ENCODE results near the gene CSMD2. TPM values are rescaled to one million over a fixed set of nuclear protein-coding genes. Genes with fewer than 3 reads are reported as not detected.

The CSMD2 gene
- total RNA-seq, 1 donor from 2014 or later = 0.75 TPM

GRCh38 chr1:33624991-33625870, 539.8 kb downstream of the CSMD2 start:
- no peak for TF ChIP-seq CTCF (IDR thresholded peaks at IDR 0.05; ENCODE audit: insufficient read depth, low read length, poor library complexity, severe bottlenecking)
- no peak overlapping the region for H3K4me3 ChIP-seq (ENCODE audit: low read depth, low read length)
- H3K27me3 ChIP-seq (ENCODE audit: control insufficient read depth, insufficient read depth, low read length) = no peaks in the 10 kb centered on the region
- no peak for DNase-seq (ENCODE audit: low read depth)
- H3K36me3 ChIP-seq (ENCODE audit: control insufficient read depth, insufficient read depth, low read length) = no peaks in the 10 kb centered on the region

DNA sequence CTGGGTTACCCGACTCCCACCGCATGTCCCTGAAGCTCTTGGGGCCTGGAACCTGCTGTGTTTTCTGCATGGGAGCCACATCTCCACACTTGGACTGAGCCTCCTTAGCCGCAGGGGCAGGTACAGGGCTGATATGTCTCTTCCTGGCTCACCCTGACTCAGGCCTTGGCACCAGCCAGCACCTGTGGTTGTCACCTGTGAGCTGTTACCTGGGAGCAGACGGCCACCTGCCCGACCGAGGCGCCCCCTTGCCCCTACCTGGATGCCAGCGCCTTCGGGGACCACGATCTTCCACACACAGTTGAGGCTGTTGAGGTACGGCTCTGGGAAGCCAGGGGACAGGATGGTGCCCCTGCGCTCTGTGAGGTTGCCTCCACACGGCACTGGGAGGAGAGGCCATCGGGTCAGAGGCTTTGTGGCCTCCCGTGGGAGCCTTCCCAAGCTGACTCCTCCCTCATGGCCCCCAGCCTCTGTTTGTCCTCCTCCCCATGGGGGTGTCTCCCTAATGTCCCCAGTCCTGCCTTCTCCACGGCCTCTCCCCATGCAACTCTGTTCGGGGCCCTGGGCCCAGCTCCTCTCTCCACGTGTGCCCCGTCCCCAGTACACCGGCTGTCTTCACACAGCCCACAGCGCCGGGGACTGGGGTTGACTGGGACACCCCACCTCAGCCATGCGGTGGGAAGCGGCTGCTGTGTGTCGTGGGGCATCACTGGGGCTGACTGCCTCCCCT, 540.6 kb downstream of the CSMD2 start:
- H3K27me3 ChIP-seq (ENCODE audit: control insufficient read depth, insufficient read depth, low read length) = no peaks in the 10 kb centered on the region
- H3K36me3 ChIP-seq (ENCODE audit: control insufficient read depth, insufficient read depth, low read length) = no peaks in the 10 kb centered on the region
- H3K4me3 ChIP-seq (ENCODE audit: low read depth, low read length) = no peak overlapping the region
- DNase-seq (ENCODE audit: low read depth) = no peak
- no peak for TF ChIP-seq CTCF (IDR thresholded peaks at IDR 0.05; ENCODE audit: insufficient read depth, low read length, poor library complexity, severe bottlenecking)

- no peak for TF ChIP-seq CTCF (IDR thresholded peaks at IDR 0.05; ENCODE audit: insufficient read depth, low read length, poor library complexity, severe bottlenecking)
- no peaks in the 10 kb centered on the region for H3K27me3 ChIP-seq (ENCODE audit: control insufficient read depth, insufficient read depth, low read length)
- no peak for DNase-seq (ENCODE audit: low read depth)
- no peaks in the 10 kb centered on the region for H3K36me3 ChIP-seq (ENCODE audit: control insufficient read depth, insufficient read depth, low read length)
- H3K4me3 ChIP-seq (ENCODE audit: low read depth, low read length) = no peak overlapping the region
Measured at GRCh38 chr1:33623811-33624210, 541.2 kb downstream of the CSMD2 start.

- no peak for DNase-seq (ENCODE audit: low read depth)
- Histone ChIP-seq H3K36me3 (ENCODE audit: control insufficient read depth, insufficient read depth, low read length) (no peaks in the 10 kb centered on the region), H3K4me3 (ENCODE audit: low read depth, low read length) (no peak overlapping the region), H3K27me3 (ENCODE audit: control insufficient read depth, insufficient read depth, low read length) (no peaks in the 10 kb centered on the region)
- no peak for TF ChIP-seq CTCF (IDR thresholded peaks at IDR 0.05; ENCODE audit: insufficient read depth, low read length, poor library complexity, severe bottlenecking)
Measured at GRCh38 chr1:33622757-33623156, 542.3 kb downstream of the CSMD2 start.

- no peaks in the 10 kb centered on the region for H3K27me3 ChIP-seq (ENCODE audit: control insufficient read depth, insufficient read depth, low read length)
Measured at GRCh38 chr1:33618636-33619035, 546.4 kb downstream of the CSMD2 start.

More at GRCh38 chr1:33618636-33619035, 546.4 kb downstream of the CSMD2 start:
- no peak for DNase-seq (ENCODE audit: low read depth)
- no peak for TF ChIP-seq CTCF (IDR thresholded peaks at IDR 0.05; ENCODE audit: insufficient read depth, low read length, poor library complexity, severe bottlenecking)
- H3K4me3 ChIP-seq (ENCODE audit: low read depth, low read length) = no peak overlapping the region
- no peaks in the 10 kb centered on the region for H3K36me3 ChIP-seq (ENCODE audit: control insufficient read depth, insufficient read depth, low read length)
